Measurements from ENCODE around the gene SNX25. TPM values are rescaled to one million over a fixed set of nuclear protein-coding genes. Genes with fewer than 3 reads are reported as not detected.

SNX25 gene
- polyA plus RNA-seq, 4 donors: 20.2 to 28.5 (median 23.5) TPM

DNA sequence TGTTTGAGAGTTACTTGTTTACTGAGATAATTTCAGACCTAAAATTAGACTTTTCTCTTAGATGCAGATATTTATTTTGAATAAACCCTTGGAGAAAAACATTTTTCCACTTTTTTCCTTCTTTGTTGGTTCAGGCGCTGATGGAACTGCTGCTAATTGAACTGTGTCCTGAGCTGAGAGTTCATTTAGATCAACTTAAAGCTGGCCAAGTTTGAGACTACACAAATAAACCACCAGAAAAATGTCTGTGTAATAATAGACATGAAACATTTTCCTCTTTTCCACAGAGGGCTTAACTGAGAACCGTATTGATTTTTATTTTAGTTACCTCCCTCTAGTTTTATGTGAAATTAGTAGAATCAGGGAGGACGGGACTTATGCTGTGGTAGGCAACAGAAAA, 153.9 kb downstream of the SNX25 start:
- no peak for DNase-seq (ENCODE audit: low read depth in 4 of 4, low spot score in 2 of 4)

DNA sequence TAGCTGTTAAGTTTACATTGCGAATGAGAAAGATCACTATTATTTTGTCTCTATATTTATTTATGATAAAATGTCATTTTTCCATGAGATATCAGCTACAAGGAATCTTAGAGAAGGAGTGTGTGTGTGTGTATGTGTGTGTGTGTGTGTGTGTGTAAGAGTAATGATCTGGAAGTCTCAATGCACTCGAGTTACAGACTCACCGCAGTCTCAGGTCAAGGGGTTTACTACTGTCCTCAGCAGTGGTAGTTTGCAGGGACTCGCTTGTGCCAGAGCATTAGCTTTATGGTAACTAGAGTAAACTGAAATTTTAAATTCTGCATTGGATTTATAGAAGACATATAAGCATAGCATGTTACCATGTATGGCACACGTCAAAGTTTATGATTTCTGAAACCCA, 155.5 kb downstream of the SNX25 start:
- DNase-seq (ENCODE audit: low read depth in 4 of 4, low spot score in 2 of 4): no peak

DNA sequence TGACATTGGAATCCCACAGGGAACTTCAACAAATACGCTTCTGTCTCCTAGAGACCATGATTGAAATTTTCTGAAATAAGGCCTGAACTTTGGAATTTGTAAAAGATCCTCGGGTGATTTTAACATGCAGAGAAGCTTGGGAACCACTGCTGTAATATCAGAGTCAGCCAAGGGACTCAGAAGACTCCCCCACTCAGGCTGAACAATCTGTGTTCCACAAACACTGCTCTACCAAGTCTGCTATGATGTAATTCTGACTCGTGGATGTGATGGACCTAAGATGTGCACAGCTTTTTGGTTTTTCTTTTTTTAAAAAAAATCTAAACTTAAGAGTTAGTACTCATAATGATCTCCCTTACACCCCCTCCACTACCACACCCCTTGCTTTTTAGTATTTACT, 160.3 kb downstream of the SNX25 start:
- DNase-seq (ENCODE audit: low read depth in 4 of 4, low spot score in 2 of 4): no peak

DNA sequence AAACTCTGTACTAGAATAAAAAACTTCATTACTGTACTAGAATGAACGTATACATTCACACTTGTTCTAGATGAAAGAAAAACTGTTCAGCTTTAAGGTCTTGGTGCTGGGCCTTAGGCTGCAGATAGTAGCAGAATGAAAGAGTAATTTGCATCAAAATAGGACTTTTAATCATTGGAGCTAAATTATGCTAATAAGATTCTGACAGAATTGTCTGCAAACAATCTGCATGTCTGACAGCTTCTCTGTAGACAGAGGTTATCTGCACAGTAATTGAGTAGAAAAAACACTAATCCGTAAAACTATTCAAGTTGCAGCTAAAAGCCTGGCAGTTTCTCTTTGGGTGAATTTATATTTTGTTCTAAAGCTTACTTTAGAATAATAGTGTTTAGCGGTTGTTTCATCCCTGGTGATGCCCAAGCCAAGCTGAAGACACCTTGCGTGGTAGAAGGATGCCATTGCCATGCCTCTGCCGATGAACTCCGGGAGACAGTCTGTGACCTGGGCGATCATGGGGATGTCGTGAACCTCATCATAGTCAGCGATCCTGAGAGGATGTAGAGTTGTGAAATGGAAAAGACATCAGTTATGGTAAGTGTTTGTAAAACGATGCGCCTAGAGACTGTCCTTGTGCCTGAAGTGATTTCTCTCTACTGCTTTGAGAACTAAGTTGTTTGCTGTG, 161.0 kb downstream of the SNX25 start:
- no peak for DNase-seq (ENCODE audit: low read depth in 4 of 4, low spot score in 2 of 4)

DNA sequence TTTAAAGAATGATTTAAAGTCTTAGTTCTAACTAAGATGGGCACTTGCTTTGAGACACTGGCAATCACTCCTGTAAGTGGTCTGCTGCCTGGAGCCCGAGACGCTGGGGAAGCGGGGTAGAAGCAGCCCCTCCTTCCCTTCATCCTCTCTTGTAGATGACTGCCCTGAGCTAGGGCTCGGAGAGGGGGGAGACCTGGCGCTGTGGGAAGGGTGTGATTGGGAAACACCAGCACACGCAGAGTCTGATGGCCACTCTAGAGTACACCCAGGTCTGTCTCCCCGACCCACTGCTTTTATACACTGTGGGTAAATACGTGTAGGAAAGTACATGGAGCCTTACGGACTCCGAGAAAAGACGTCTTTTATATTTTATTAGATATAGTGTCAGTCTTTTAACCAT, 162.3 kb downstream of the SNX25 start:
- DNase-seq (ENCODE audit: low read depth in 4 of 4, low spot score in 2 of 4): no peak

GRCh38 chr4:185374027-185374426, 164.6 kb downstream of the SNX25 start:
- DNase-seq (ENCODE audit: low read depth in 4 of 4, low spot score in 2 of 4): no peak

- DNase-seq (ENCODE audit: low read depth in 4 of 4, low spot score in 2 of 4): no peak
Measured at GRCh38 chr4:185374573-185374972, 165.2 kb downstream of the SNX25 start.

DNA sequence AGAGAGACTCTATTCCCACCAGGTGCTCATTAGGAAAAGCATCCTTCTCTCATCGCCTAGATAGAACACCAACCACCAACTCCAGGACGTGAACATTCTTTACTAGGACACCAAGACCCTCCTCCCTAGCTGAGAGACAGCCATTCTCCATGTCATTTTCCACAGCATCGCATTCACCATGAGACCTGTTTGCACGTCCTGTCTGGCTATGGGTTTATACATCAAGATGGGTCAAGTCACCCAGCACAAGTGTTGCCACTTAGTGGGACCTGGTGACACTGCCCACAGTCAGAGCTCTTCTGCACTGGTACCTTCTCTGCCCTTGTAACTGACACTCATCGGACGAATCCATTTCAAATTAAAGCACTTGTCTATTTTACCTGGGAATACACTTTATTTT, 168.9 kb downstream of the SNX25 start:
- DNase-seq (ENCODE audit: low read depth in 4 of 4, low spot score in 2 of 4): no peak

GRCh38 chr4:185379326-185380295, 170.2 kb downstream of the SNX25 start:
- no peak for DNase-seq (ENCODE audit: low read depth in 4 of 4, low spot score in 2 of 4)

DNA sequence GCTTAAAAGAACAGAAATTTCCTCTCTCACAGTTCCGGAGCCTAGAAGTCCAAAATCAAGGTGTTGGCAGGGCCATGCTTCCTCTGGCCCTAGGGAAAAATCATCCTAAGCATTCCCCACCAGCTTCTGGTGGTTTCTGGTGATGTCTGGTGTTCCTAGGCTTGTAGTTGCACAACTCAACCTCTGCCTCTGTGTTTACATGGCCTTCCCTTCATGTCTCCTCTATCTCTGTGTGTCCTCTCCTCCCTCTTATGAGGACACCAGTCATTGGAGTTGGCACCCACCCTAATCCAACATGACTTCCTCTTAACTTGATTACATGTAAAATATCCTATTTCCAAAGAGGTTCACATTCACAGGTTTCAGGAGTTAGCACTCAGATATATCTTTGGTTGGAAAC, 170.9 kb downstream of the SNX25 start:
- no peak for DNase-seq (ENCODE audit: low read depth in 4 of 4, low spot score in 2 of 4)

- no peak for DNase-seq (ENCODE audit: low read depth in 4 of 4, low spot score in 2 of 4)
Measured at GRCh38 chr4:185381288-185382196, 172.1 kb downstream of the SNX25 start.

- DNase-seq (ENCODE audit: low read depth in 4 of 4, low spot score in 2 of 4): no peak
Measured at GRCh38 chr4:185382754-185383153, 173.4 kb downstream of the SNX25 start.

- no peak for DNase-seq (ENCODE audit: low read depth in 4 of 4, low spot score in 2 of 4)
Measured at GRCh38 chr4:185383451-185383850, 174.1 kb downstream of the SNX25 start.

DNA sequence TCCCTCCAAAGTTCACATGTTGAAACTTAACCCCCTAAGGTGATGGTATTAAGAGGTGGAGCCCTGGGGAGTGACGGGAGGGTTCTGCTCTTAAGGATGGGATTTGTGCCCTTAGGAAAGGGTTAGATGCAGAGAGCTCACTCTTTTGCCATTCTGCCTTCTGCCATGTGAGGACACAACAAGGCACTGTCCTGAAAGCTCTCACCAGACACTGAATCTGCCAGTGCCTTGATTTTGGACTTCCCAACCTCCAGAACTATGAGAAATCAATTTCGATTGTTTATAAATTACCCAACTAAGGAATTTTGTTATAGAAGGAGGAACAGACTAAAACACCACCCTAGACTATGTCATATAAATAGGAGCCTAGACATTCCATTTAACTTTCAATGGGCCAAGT, 174.7 kb downstream of the SNX25 start:
- no peak for DNase-seq (ENCODE audit: low read depth in 4 of 4, low spot score in 2 of 4)

- no peak for DNase-seq (ENCODE audit: low read depth in 4 of 4, low spot score in 2 of 4)
Measured at GRCh38 chr4:185384930-185385331, 175.5 kb downstream of the SNX25 start.

- no peak for DNase-seq (ENCODE audit: low read depth in 4 of 4, low spot score in 2 of 4)
Measured at GRCh38 chr4:185387957-185388356, 178.6 kb downstream of the SNX25 start.

GRCh38 chr4:185390941-185391340, 181.5 kb downstream of the SNX25 start:
- DNase-seq (ENCODE audit: low read depth in 4 of 4, low spot score in 2 of 4): no peak

- no peak for DNase-seq (ENCODE audit: low read depth in 4 of 4, low spot score in 2 of 4)
Measured at GRCh38 chr4:185392156-185392555, 182.8 kb downstream of the SNX25 start.

GRCh38 chr4:185394568-185395237, 185.3 kb downstream of the SNX25 start:
- DNase-seq (ENCODE audit: low read depth in 4 of 4, low spot score in 2 of 4): no peak

DNA sequence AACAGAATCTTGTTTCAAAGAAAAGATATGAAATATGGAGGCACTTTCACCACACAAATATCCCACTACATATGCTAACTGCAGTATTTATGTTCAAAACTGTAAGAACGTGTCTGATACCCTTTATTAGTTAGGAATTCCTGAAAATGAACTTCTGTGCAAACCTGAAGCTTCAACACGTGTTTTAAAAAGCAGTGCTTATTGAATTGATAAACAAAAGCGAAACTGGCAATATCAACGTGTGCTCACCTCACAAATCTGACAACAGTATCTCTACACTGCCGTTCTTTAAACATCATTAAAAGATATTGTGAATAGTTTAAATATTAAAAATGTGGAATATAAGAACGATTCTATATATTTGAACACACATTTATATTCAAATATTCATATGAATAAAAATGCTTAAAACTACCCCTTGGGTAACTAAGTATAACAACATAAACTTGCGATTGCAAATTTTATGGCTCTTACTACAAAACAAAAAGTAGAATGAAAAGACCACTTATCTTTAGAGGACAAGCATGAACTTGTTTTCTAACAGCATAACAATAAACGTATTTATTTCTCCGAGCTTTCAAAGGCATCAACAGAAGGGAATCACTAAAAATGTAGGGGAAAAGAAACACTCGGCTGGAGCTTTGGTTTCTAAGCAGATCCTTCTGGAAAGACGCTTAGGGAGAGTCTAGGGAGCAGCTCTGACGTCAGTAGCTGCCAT, 186.0 kb downstream of the SNX25 start, which contains the start of gene LRP2BP:
Gene LRP2BP, minus strand, starts transcription at position 687 of the 718 bp plus-strand sequence. CDS start 17,738 bp downstream, outside the sequence.
- peak in 2 of 4 donors; percentile 68 to 78 for DNase-seq (ENCODE audit: low read depth in 4 of 4, low spot score in 2 of 4)
